GM11168 (cell line): ENCODE measurements around the gene CLCN4.

Experiments
- in situ Hi-C: fragments of 300-500 bp; cut with MboI; formaldehyde crosslinking; loops from one replicate; pipeline ENCODE4 v1.12.0; 2022; ENCODE audit warnings: low sequenced_read_pairs; ENCODE audit not compliant: unreplicated experiment

Gene CLCN4

DNA sequence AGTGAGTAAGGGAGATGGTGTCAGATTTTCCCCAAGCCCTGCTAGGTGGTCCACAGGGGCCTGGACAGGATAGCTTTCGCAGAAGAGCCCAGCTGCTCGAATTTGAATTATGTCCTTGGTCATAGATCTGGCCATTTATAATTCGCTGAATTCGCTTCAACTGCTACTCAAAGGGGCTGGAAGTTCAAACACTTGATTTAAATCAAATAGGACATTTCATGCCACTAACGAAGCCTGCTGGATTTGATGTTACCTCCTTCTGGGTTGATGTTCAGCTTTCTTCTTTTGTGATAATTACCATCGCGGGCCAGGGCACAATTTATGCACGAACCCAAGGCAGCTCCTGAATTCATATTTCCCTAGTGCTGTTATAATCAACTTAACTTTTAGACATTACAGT lies 67.0 kb downstream of the CLCN4 start:
- in situ Hi-C loops = no loop called here

DNA sequence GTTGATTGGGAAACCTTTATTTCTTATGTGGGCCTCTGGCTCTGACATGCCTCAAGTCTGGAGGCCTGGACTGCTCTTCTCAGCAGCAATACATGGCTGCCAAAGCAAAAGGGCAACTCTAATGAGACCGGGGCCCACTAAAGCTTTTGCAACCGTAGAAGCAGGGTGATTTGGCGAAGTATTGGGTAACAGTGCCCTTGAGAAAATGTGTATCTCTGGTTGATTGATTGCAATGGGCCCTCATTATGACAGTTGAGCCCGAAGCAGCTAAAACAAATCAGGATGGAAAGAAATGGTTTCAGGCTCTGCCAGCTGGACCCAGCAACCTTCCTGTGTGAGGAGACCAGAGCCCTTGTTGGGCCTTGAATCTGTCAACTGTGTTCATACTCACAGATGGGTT lies 73.4 kb downstream of the CLCN4 start:
- in situ Hi-C loops = no loop called here

DNA sequence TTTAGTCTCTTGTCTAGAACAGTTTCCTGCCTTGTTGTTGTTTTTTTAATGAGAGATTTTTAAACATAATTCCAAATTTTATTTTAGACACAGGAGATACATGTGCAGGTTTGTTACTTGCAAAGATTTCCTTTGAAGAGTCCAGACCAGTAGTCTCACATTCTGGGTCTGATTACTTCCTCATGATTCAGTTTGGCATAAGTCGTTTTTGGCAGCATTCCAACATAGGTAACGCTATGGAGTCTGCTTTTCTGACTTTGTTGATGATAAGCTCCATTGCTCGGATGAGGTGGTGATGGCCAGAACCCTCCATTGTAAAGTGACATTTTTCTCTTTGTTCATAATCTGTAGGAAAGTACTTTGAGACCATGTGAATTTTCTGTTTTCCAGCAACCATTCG lies 74.7 kb downstream of the CLCN4 start:
- in situ Hi-C loops = no loop called here

DNA sequence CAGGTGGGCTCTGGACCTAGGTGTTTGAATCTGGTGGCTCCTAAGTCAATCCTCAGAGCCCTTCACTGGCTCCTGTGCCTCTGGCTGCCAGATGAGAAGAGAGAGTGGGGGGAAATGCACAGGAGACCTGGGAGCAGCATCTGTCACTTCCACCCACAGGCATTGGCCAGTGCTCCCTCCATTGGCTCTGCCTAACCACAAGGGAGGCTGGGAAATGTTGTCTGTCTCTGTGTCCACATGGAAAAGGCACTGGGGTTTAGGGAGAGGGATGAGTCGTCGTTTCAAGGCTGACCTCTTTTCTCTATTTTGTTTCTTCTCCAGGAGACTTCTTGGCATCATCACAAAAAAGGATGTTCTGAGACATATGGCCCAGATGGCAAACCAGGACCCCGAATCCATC lies 76.4 kb downstream of the CLCN4 start:
- in situ Hi-C loops = no loop called here

DNA sequence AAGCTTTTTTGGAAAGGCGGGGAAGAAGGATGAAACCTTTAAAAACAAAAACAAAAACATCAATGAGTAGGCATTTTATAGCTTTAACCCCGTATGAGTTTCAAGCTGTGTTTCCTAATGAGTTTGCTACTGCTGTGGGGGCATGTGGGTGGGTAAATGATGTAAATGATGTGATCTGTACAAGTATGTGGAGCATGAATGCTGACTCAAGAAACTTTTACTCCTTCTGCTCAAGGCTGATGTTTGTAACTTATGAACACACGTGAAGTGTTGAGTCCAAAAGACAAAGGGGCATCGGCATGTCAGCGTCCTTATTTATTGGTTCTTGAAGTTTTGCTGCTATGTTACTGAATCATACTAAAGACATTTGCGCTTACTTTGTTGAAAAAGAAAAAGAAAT lies 76.9 kb downstream of the CLCN4 start:
- in situ Hi-C loops = no loop called here

DNA sequence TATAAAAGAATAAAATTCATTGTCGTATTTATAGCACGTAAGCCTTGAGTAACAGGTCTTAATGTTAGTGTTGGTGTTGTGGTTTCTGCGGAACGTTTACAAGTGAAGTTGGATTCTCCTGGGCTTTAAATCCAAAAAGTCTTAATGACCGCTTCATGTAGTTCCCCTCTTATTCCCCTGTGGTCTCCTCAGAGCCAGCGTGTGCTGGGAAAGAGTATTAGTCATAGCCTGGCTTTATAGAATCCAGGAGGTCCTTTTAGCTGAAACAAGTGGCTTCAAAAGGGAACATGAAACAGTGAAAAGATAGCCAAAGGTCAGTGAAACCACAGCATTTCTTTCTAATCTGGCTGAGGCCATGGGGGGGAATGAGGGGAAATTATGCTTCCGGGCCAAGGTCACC lies 79.1 kb downstream of the CLCN4 start:
- in situ Hi-C loops = no loop called here

DNA sequence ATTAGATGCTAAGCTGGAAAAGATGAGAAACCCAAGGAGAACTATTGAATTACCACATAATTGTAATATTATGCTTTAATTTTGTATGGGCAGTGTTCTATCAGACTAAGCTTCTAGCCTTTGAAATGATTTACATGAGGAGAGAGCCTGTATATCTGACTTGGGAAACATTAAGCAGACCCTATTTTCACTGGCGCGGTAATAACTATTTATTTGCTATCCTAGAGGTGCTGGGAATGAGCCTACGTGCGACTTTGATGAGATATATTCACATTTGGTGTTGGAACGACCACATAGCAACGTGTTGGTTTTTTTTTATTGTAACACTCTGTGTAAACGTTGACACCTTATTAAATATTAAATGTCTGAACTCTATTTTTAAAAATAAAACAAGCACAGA lies 80.5 kb downstream of the CLCN4 start:
- in situ Hi-C loops = no loop called here

DNA sequence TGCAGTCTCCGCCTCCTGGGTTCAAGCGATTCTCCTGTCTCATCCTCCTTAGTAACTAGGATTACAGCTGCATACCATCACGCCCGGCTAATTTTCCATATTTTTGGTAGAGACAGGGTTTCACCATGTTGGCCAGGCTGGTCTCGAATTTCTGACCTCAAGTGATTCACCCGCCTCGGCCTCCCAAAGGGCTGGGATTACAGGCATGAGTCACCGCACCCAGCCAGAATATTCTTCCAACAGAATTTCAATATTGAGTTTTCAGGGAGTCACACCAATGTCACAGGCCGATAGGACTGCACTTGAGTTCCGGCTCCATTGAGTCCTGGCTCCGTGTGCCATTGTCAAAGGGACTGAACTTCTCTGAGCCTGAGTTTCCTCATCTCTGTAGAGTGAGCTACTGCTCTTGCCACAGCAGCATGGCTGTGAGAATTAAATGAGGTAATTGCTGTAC lies 82.9 kb downstream of the CLCN4 start:
- in situ Hi-C loops = no loop called here

DNA sequence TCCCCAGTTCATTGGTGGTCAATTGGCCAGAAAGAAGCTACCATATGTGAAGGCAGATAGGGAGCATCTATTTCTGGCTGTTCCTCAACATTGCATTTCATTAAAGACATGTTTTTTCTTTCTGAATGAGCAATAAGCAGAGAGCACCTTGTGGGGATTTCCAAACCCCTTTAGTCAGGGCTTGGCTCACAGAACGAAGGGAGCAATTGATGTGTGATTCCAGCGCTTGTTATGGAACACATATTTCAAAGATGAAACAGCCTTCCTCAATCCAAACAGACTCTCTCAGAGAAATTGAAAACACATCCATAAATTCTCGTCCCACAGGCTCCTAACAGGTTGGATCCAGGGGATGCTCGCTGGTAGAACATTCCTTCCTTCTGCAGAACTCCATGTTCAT lies 84.1 kb downstream of the CLCN4 start:
- in situ Hi-C loops = no loop called here

DNA sequence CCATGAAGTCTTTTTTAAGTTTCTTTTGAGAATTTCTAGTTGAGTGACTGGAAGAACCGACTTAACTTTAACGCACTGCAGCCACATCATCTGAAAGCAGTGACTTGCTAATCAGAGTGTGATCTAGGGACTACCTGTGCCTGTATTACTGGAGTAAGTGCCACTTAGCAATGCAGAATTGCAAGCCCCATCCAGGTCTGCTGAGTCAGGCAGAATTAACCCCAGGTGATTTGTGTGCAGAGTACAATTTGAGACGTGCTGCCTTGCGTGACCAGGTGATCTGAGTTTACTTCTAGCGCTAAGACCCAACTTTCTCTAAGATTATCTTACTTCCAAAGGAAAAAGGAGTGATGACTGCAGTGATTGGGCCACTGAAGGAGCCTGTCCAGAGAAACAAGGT lies 85.3 kb downstream of the CLCN4 start:
- in situ Hi-C loops = no loop called here

DNA sequence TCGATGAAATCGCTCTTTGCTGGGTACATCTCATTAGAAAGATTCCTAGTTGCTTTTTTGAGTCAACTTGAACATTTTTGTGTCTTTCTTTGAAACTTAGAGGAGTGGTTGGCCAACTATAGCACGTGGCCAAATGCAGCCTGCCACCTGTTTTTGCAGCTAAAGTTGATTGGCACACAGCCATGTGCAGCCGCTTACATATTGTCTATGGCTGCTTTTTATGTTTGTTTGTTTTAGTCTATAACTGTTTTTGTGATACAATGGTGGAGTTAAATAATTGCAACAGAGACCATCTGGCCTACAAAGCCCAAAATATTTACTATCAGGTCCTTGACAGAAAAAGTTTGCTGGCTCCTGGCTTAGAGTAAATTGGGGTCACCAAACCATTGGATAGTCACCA lies 86.3 kb downstream of the CLCN4 start:
- in situ Hi-C loops = no loop called here

DNA sequence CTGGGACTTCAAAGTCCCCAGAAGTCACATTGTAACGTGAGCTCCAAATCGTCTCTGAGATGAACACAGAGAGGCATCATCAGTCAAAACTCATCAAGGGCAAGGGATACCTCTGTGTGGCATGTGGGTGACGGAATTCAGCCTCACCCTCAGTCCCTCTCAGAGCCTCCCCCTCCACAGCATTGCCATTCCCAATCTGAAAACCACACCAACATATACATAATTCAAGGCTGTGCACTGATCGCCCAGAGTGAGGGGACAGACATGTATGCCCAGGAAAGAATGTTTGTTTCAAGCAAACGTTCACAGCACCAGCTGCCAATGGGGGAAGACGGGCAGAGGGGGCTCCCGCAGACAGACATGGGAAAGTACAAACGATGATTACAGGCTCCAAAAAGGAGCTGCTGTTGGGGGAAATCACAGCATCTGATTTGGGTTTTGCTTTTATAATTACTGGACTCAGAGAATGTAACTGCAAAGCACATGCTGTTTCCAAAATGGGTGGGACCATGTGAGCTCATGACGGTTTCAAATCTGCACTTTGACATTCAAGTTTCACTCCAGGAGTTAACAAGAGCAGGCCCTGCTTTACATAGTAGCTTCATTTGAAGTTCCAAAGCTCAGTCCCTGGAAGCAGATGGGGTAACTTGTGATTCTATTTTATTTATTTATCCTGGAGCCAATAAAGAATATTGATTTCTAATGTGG lies 88.3 kb downstream of the CLCN4 start:
- in situ Hi-C loops = no loop called here

DNA sequence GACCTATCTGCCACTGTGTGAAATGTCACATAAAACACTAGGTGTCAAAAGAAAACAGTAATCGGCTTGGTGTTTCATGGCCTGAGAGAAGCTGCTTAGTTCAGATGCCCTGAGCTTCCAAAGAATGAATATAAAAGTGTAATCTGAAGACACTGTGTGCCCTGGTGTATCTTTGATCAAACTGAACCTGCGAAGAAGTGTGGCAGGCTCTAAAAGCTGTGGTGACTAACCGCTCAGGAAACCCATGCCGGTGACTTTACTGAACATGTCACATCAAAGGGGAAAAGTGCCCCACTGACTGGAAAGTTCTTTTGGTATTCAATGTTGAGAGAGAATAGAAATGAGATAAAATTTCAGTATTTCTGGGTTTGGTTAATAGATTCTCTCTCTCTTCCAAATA lies 89.1 kb downstream of the CLCN4 start:
- in situ Hi-C loops = no loop called here

DNA sequence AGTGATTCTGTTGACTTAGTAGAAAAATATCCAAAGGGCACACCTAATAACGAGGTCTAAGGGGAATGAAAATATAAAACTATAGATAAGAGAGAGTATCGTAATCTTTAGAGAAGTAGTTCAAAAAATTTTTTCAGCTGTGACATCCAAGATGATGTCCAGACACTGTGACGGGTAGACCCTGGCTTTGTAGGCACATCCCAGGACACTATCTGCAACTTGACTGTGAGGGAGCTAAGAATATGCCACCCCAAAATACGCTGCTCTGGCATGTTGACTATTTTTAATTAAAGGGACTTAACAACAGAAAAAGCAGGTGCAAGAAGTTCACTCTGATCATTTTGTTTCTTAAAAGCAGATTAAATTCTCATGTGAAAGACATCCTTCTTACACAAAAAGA lies 89.5 kb downstream of the CLCN4 start:
- in situ Hi-C loops = no loop called here

DNA sequence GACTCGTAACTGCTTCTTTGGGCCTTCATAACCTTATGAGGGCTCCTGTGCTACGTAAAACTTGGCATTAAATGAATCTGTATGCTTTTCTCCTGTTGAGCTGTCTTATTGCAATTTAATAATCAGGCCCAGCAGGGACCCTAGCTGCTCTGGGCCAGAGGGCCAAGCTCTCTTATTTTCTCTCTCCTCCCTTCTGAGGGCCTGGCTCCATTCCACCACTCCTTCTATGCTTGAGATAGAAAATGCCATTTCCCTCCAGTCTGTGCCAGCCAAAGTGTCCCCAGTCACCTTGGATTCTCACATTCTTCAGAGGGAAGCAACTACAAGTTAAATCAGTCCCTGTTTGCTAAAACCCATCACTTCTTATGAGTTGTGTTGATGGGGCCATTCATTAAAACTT lies 90.1 kb downstream of the CLCN4 start:
- in situ Hi-C loops = no loop called here

DNA sequence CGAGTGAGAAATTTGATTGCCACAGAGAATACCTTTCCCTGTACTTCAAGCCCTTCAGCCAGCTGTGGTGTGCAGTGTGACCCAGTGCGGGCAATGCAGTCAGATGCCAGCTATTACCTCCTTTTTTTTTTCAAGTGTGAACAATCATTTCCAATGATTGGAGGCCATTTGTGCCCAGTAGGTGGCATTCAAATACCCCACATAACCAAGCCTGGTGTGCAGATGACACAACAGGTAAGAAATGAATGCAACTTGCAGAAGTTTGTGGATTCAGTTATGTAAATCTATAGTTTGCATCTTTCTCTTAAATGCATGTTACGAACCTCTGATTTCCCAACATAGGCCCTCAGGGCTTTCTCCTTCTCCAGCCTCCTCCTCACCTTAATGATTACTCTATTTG lies 98.0 kb downstream of the CLCN4 start:
- in situ Hi-C loops = no loop called here

DNA sequence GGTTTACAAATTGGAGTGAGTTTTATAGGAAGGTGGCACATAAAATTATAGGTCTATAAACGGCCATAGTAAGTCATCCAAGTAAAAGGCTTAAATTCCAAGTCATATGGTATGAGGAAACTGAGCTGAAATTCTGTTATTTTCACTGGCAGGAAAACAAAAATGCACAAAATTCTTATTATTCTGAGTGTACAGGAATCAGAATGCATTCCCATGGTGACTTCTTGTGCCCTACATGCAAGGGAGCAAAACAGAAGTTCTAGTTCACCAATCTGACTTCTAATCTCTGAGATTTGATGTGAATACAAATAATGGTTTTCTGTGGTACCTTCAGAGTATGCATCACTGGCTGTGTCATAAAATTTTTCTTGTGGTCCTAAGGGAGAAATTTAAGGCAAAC lies 102.9 kb downstream of the CLCN4 start:
- in situ Hi-C loops = no loop called here

DNA sequence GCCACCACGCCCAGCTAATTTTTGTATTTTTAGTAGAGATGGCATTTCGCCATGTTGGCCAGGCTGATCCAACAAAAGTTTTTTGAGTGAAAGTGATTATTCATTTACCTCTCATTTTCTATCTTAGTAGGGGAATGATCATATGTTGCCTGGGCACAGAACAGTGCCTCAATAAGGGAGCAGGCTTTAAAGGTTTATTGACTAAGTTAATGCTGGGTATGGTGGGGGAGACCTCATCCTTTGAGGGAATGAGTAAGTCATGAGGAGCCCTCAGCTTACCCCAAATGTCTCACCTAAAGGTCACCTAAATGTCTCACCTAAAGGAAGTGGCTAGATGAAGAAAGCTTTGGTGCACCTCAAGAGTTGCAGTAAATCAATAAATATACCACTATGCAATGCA lies 109.0 kb downstream of the CLCN4 start:
- in situ Hi-C loops = no loop called here

DNA sequence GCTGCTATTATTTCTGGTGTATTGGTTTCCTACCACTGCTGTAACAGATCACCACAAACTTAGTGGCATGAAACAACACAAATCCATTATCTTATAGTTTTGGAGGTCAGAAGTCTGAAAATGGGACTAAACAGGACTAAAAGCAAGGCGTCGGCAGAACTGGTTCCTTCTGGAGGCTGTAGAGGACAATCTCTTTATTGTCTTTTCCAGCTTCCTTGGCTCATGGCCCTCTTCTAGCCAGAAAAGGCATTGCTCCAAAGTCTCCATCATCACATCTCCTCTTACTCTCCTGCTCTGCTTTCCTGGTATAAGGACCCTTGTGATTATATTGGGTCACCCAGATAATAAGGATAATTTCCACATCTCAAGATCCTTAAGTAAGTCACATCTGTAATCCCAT lies 121.9 kb downstream of the CLCN4 start:
- in situ Hi-C loops = no loop called here

DNA sequence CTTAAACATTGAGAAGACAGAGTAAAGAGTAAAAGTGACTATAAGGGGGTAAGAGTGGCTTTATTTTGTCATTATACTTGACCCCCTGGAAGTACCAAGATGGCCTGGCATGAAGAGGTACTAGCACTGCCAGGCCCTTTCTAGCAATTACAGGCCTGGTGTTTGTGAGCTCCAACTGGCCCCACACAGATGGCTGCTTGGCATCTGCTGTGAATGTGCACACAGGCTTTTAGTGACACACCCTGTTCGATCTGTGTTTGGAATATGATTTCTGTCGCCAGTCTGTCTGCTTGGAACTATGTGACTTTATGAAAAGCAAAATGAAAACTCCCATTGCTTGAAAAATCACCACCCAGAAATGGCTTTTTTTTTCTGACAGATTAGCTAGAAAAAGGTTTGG lies 123.3 kb downstream of the CLCN4 start:
- in situ Hi-C loops = no loop called here

DNA sequence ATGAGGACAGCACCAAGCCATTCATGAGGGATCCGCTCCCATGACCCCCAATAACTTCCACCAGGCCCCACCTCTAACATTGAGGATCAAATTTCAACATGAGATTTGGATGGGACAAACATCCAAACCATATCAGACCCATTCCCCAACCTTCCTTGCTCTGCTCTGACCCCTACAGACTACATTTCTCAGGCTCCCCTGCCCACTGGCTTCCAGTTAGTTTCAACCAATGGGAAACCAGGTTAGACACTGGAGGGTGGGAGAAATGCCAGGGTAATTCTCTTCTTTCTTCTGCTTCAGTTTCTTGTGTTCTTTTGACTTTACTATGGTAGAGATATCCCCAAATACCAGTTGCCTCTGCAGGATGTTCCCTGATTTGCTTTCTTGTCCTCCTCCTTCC lies 125.7 kb downstream of the CLCN4 start:
- in situ Hi-C loops = no loop called here

DNA sequence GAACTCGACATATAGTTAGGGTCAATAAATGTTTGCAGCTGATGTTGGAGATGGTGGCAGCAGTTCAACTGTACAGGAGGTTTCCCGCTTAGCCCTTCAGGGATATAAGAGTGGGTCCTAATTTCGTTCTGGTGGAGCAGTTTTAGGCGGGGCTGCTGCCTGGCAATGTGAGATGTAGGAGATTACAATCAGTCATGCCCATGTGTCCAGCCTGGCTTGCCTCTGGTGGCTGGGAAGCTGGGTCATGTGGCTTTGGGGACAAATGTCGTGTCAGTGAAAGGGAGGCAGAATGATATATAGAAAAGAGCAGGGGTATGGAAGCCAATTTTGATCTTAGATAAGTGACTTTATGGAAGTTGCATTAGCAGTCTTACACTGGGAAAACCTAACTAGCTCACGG lies 129.4 kb downstream of the CLCN4 start:
- in situ Hi-C loops = no loop called here
